ENCODE results near the gene TRIM73. TPM values are rescaled to one million over a fixed set of nuclear protein-coding genes. Genes with fewer than 3 reads are reported as not detected.
A peak's percentile ranks its signal among the peaks of the same experiment; 100 is the strongest.
"Not testable (repeated sequence)": the region's sequence is repeated elsewhere in the genome, so short reads cannot be mapped to it uniquely, and the experiment has no call there.

TRIM73 gene
- total RNA-seq, 1 experiment from 2014 or later, result 16.7 TPM

- H3K27me3 ChIP-seq (ENCODE audit: insufficient read depth, low read depth); CTCF ChIA-PET; POLR2A ChIA-PET (ENCODE audit: unreplicated experiment); H3F3A ChIP-seq (ENCODE audit: insufficient read depth, low read depth); H3K9me3 ChIP-seq (ENCODE audit: insufficient read depth, low read depth); H2AFZ ChIP-seq; H3K36me3 ChIP-seq (ENCODE audit: low read depth); DNase-seq; H3K4me2 ChIP-seq; H3K9me2 ChIP-seq (ENCODE audit: insufficient read depth); H3K4me3 ChIP-seq; H4K20me1 ChIP-seq (ENCODE audit: insufficient read depth); H3K27ac ChIP-seq; H3K4me1 ChIP-seq (replicated peaks; ENCODE audit: insufficient read depth); H3K79me2 ChIP-seq (ENCODE audit: low read depth); intact Hi-C loops (cut with micrococcal nuclease; ENCODE audit: unreplicated experiment); BruUV-seq (replicated peaks): not testable (repeated sequence)
These were observed 20.7 kb upstream of the TRIM73 start for GRCh38 chr7:75374519-75375317.

DNA sequence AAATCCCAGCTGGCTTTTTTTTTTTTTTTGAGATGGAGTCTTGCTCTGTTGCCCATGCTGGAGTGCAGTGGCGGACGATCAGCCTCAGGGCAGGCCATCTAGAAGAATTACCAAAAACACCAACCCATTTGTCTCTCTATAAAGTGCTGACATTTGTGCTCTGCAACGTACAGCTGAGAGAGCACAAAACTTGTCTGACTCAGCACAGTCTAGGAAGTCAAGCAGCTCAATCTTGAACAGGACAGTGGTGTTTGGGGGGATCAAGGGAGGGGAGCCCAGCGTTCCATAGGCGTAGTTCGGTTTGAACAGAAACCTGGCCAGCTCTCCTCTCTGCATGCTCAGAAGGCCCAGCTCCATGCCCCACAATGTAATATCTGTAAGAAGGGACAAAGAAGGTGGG is 2.2 kb upstream of the TRIM73 start:
- H3K4me3 ChIP-seq; H2AFZ ChIP-seq; H3K9me2 ChIP-seq (ENCODE audit: insufficient read depth); H3K4me1 ChIP-seq (replicated peaks; ENCODE audit: insufficient read depth); CTCF ChIA-PET; H3K27me3 ChIP-seq (ENCODE audit: insufficient read depth, low read depth); DNase-seq; H3K27ac ChIP-seq; POLR2A ChIA-PET (ENCODE audit: unreplicated experiment); H3K79me2 ChIP-seq (ENCODE audit: low read depth); H3F3A ChIP-seq (ENCODE audit: insufficient read depth, low read depth); H3K9me3 ChIP-seq (ENCODE audit: insufficient read depth, low read depth); H3K36me3 ChIP-seq (ENCODE audit: low read depth); intact Hi-C loops (cut with micrococcal nuclease; ENCODE audit: unreplicated experiment); H3K4me2 ChIP-seq; H4K20me1 ChIP-seq (ENCODE audit: insufficient read depth): not testable (repeated sequence)
- BruUV-seq (replicated peaks), result TSS peak; percentile 22

GRCh38 chr7:75397865-75398264 is 2.4 kb downstream of the TRIM73 start:
- H3K9me2 ChIP-seq (ENCODE audit: insufficient read depth); intact Hi-C loops (cut with micrococcal nuclease; ENCODE audit: unreplicated experiment); H3K27ac ChIP-seq; POLR2A ChIA-PET (ENCODE audit: unreplicated experiment); H3K4me3 ChIP-seq; H4K20me1 ChIP-seq (ENCODE audit: insufficient read depth); DNase-seq; H3K4me1 ChIP-seq (replicated peaks; ENCODE audit: insufficient read depth); H3K27me3 ChIP-seq (ENCODE audit: insufficient read depth, low read depth); H3K4me2 ChIP-seq; H3F3A ChIP-seq (ENCODE audit: insufficient read depth, low read depth); H3K9me3 ChIP-seq (ENCODE audit: insufficient read depth, low read depth); BruUV-seq (replicated peaks); CTCF ChIA-PET; H2AFZ ChIP-seq; H3K36me3 ChIP-seq (ENCODE audit: low read depth); H3K79me2 ChIP-seq (ENCODE audit: low read depth): not testable (repeated sequence)

- H3K9me2 ChIP-seq (ENCODE audit: insufficient read depth); H3K79me2 ChIP-seq (ENCODE audit: low read depth); H3K36me3 ChIP-seq (ENCODE audit: low read depth); H3K4me2 ChIP-seq; H3K27me3 ChIP-seq (ENCODE audit: insufficient read depth, low read depth); intact Hi-C loops (cut with micrococcal nuclease; ENCODE audit: unreplicated experiment); H2AFZ ChIP-seq; H3K4me1 ChIP-seq (replicated peaks; ENCODE audit: insufficient read depth); H3K4me3 ChIP-seq; POLR2A ChIA-PET (ENCODE audit: unreplicated experiment); BruUV-seq (replicated peaks); H3K27ac ChIP-seq; H3F3A ChIP-seq (ENCODE audit: insufficient read depth, low read depth); CTCF ChIA-PET; H4K20me1 ChIP-seq (ENCODE audit: insufficient read depth); DNase-seq; H3K9me3 ChIP-seq (ENCODE audit: insufficient read depth, low read depth): not testable (repeated sequence)
These were observed 3.6 kb downstream of the TRIM73 start for GRCh38 chr7:75398771-75399700.

DNA sequence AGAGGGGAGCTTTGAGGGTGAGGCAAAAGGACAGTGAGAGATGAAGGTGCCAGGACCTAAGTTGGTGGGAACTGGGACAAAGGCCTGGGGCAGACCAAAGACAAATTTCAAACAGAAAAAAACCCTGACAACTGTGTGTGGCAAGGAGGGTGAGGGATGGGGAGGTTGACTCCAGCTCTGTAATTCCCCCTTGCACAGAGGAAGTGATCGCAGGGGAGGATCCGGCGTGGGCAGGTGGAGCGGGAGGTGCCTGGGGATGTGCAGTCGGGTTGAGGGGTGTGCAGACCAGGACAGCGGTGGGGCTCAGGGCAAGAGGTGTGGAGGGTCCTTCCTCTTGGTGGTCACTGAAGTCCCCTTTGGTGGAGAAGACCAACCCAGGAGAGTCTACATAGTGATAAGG is 5.1 kb downstream of the TRIM73 start:
- H3K36me3 ChIP-seq (ENCODE audit: low read depth); H3F3A ChIP-seq (ENCODE audit: insufficient read depth, low read depth); H3K4me3 ChIP-seq; POLR2A ChIA-PET (ENCODE audit: unreplicated experiment); DNase-seq; H3K4me1 ChIP-seq (replicated peaks; ENCODE audit: insufficient read depth); H3K9me3 ChIP-seq (ENCODE audit: insufficient read depth, low read depth); H3K27ac ChIP-seq; H2AFZ ChIP-seq; H3K27me3 ChIP-seq (ENCODE audit: insufficient read depth, low read depth); H4K20me1 ChIP-seq (ENCODE audit: insufficient read depth); BruUV-seq (replicated peaks); H3K9me2 ChIP-seq (ENCODE audit: insufficient read depth); CTCF ChIA-PET; H3K79me2 ChIP-seq (ENCODE audit: low read depth); H3K4me2 ChIP-seq; intact Hi-C loops (cut with micrococcal nuclease; ENCODE audit: unreplicated experiment): not testable (repeated sequence)

DNA sequence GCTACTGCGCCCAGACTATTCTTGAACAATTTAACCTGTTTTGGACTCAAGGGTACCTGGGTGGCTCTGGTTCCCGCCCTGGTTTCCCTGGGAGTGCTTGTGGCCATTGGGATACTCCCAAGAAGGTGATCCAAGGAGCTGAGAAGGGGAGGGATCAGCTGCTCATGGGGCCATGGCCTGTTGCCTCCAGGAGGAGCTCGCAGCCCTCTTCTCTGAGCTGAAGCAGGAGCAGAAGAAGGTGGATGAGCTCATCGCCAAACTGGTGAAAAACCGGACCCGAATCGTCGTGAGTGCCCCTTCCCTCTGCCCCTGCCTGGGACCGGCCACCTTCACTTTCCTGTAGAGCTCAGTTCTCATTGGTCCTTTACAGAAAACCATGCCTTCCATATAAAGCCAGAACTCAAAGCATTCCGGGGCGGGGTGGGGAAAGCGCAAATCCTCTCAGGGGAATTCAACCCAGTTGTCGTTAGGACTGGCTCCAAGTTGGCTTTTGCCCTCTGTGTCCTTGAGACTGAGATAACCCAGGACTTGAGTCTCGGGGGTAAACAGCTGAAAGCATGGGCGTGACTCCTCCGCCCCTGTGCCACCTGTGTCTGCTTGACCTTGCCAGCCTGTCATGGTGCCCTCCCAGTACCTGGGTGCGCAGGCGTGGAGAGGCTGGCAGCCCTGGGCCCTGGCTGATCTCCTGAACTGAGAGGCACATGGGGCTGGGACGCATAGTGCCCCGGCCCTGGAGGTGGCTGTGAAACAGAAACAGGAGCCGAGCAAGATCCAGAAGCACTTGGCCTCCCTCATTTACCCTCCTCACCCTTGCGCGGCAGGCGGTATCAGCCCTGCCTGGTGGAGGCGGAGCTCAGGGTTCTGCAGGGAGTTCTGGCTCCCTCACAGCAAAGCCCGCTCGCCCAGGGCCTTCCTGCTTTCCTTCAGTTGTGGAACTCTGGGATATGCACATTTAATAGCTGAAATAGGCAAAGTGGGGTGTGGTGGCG is 8.3 kb downstream of the TRIM73 start:
- H3K27ac ChIP-seq; H3K79me2 ChIP-seq (ENCODE audit: low read depth); H3K9me3 ChIP-seq (ENCODE audit: insufficient read depth, low read depth); BruUV-seq (replicated peaks); H3K4me3 ChIP-seq; H3K4me1 ChIP-seq (replicated peaks; ENCODE audit: insufficient read depth); H3K27me3 ChIP-seq (ENCODE audit: insufficient read depth, low read depth); H2AFZ ChIP-seq; intact Hi-C loops (cut with micrococcal nuclease; ENCODE audit: unreplicated experiment); H3K36me3 ChIP-seq (ENCODE audit: low read depth); H3K9me2 ChIP-seq (ENCODE audit: insufficient read depth); H3K4me2 ChIP-seq; H3F3A ChIP-seq (ENCODE audit: insufficient read depth, low read depth); POLR2A ChIA-PET (ENCODE audit: unreplicated experiment); H4K20me1 ChIP-seq (ENCODE audit: insufficient read depth); DNase-seq; CTCF ChIA-PET: not testable (repeated sequence)

- H3K9me2 ChIP-seq (ENCODE audit: insufficient read depth); H3K36me3 ChIP-seq (ENCODE audit: low read depth); H3K9me3 ChIP-seq (ENCODE audit: insufficient read depth, low read depth); H2AFZ ChIP-seq; H3K4me1 ChIP-seq (replicated peaks; ENCODE audit: insufficient read depth); BruUV-seq (replicated peaks); H3K27me3 ChIP-seq (ENCODE audit: insufficient read depth, low read depth); H3K79me2 ChIP-seq (ENCODE audit: low read depth); DNase-seq; POLR2A ChIA-PET (ENCODE audit: unreplicated experiment); CTCF ChIA-PET; H3F3A ChIP-seq (ENCODE audit: insufficient read depth, low read depth); H4K20me1 ChIP-seq (ENCODE audit: insufficient read depth); H3K4me2 ChIP-seq; intact Hi-C loops (cut with micrococcal nuclease; ENCODE audit: unreplicated experiment); H3K4me3 ChIP-seq; H3K27ac ChIP-seq: not testable (repeated sequence)
These were observed 9.2 kb downstream of the TRIM73 start for GRCh38 chr7:75404663-75405062.

Measured in PC-9 (cell line).